HG03457 (cell line): ENCODE data around the gene TAS1R2.
"Not testable (repeated sequence)": the region's sequence is repeated elsewhere in the genome, so short reads cannot be mapped to it uniquely, and the experiment has no call there.

Experiments used
- ATAC-seq: cut with Tn5 transposase; IDR thresholded peaks from one replicate; pipeline ENCODE4 v1.9.1; 2021; ENCODE audit warnings: moderate number of reproducible peaks; ENCODE audit not compliant: unreplicated experiment

Gene TAS1R2

DNA sequence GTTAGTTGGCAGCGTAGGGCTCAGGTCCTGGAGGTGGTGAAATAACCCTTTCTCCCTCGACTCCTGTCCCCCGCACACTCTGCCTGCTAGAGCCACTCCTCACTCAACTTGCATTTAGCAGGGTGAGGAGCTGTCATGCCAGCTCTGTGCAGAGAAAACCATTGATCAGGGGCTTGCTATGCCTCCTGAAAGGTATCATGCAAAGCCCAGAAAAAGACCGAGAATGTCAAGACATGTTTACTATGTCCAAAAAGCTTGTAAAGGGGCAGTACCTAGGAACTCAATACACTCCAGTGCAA, 24.9 kb upstream of the TAS1R2 start:
- ATAC-seq: no peak

- ATAC-seq: no peak
Measured at GRCh38 chr1:18883636-18884418, 24.4 kb upstream of the TAS1R2 start.

DNA sequence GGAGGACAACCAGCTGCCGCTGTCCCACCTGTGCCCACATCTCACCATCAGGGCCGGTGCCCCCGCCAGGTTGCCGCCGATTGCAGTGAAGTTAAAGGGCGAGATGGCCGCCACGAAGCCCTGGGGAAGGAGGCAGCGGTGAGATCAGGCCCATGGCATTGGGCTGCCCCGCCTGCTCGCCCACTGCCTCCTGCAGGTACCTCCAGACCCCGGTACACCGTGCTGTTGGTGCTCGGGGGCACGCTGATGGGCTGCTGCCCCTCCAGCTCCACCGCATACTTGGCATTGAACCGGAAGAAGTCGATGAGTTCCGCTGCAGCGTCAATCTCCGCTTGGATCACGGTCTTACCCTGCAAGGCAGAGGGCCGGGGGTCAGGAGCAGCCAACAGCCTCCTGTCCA, 23.6 kb upstream of the TAS1R2 start:
- no peak for ATAC-seq

- ATAC-seq: no peak
Measured at GRCh38 chr1:18882486-18882885, 23.0 kb upstream of the TAS1R2 start.

DNA sequence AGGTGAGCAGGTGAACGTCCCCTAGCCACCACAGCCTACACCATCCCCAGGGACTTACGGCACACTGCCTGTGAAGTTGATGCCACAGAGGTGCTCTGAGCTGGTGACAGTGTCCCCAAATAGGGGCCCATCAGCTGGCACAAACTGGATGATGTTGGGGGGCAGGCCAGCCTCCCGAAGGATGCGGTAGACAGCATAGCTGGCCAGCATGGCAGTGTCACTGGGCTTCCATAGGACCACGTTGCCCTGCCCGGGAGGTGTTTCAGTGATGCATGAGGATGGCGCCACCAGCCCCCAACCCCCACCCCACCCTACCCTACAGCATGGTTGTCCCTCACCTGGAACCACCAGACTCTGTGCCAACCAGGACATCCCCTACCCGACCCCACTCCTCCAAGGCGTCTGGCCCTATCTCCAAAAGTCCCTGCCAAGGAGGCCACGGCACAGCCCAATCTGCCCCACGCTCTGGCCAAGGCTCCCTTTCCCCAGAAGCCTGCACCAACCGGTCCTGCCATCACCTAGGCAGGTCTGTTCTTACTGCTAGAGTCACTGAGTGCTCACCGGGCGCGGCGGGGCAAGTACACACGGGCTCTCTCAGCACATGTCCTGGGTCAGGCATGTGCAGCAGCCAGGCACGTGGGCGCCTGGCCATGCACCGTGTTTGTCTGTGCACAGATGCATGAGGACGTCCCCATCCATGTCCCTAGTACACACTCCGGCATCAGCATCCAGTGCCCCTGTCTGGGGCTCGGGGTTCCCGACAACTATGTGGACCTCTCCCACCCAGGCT, 22.4 kb upstream of the TAS1R2 start:
- no peak for ATAC-seq

- ATAC-seq: no peak
Measured at GRCh38 chr1:18881164-18881563, 21.7 kb upstream of the TAS1R2 start.

DNA sequence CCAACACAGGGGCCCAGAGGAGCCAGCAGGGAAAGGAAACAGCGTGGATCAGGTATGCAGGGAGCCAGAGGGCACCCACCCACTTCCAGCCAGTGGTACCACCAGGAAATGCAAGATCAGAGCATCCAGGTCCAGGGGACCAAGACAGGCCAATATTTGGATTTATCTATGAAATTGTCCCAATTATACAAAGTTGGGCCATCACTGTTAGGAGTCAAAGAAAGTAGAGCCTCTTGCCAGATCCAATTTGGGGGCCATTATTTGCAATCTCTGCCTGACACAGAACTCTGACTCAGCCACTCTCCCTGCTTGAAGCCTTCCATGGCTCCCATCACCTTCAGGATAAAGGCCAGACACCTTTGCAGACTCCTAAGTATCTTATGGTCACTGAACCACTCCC, 21.1 kb upstream of the TAS1R2 start:
- ATAC-seq: no peak

GRCh38 chr1:18879791-18880309, 20.4 kb upstream of the TAS1R2 start:
- no peak for ATAC-seq

DNA sequence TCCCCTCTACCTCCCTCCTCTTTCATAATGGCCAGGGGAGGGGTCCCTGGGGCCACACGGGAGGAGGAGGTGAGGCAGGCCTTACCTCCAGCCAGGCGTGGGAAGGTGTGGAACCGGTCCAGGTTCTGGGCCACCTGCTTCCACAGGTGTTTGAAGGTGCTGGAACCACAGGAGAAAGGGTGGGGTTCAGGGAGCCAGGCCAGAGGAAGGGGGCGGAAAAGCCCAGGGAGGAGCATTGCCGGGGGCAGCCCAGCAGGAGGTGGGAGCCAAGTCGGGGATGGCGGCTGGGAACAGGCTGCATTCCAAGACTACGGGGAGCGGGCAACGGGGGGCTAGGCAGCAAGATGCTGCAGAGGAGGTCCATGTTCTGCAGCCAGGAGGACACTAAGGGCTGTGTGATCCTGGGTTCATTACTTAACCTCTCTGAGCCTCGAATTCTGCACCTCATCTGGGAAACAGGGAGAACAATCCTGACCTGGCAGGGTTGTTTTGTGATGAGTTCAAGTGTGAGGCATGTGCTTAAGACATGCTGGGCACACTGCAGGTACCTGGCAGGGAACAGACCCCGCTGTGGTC, 19.8 kb upstream of the TAS1R2 start:
- ATAC-seq: no peak

DNA sequence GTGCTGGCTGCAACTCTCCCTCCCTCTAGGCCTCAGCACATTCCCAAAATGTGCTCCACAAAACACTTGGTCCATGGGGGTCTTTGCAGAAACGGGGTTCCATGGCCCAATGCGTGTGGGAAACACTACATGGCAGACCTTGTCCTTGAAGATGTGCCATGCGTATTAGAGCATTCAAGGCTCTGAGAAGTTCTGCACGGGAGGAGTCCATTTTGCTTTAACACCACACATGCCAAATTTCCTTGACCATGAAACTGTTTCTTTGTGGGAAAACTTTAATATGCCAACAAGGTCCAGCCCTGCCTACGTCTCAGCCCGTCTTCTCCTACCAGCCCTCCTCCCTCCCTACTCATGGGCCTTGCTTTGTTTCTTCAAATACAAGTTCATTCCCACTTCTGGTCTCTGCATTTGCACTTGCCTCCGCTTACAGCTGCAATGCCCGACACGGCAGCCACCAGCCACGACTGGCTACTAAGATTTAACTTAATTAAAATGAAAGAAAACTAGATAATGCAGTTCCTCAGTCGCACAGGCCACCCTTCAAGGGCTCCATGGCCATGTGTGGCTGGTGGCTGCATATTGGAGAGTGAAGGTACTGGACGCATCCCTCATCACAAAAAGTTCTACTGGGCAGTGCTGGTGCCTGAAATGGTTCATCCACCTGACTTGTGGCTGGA, 19.2 kb upstream of the TAS1R2 start:
- no peak for ATAC-seq

- ATAC-seq: no peak
Measured at GRCh38 chr1:18877282-18877681, 17.8 kb upstream of the TAS1R2 start.

- no peak for ATAC-seq
Measured at GRCh38 chr1:18876210-18876609, 16.8 kb upstream of the TAS1R2 start.

GRCh38 chr1:18875796-18876128, 16.3 kb upstream of the TAS1R2 start:
- no peak for ATAC-seq

DNA sequence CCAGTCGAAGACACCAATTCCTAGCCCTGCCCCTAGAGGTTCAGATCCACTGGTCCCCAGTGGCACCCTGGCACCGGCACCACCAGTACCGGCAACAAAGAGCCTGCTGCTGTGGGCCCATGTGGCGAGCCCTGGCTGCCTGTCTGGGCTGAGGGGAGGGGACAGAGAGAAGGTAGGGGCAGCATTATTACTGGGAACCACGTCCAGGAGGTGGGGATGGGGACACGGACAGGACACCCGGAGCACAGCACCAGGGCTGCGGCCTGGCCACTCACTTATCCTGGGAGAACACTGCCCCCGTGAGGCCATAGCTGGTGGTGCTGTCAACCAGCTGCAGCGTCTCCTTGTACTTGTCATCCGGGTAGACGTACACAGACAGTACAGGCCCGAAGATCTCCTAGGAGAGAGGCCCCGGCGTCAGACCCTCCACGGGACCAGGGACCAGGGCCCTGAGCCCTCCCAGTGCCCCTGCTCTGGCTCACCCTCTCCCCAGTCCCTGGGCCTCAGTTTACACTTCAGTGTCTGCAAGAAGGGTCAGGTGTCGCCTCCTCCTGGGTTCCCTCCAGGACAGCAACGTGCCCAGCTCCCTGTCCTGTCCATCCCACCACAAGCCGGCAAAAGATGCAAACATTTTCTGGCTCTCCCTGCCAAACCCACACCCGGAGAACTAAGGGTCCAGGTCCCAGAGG, 15.8 kb upstream of the TAS1R2 start:
- no peak for ATAC-seq

DNA sequence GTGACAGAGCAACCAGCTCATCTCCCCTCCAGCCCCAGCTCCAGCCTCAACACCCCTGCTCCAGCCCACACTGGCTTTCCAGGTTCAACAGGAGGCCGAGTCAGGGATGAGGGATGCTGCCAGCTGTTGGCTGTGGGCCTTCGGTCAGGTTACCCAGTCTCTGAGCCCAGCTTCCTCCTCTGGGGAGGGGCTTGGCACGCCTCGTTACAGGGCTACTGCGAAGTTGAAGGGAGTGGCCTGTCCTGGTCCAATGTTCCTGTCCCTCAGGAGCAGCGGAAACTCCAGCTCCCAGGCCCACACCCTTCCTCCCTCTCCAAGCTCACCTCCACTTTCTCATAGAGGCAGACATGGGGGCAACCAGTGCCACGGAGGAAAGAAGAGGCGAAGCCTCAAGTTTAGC, 15.1 kb upstream of the TAS1R2 start:
- no peak for ATAC-seq

DNA sequence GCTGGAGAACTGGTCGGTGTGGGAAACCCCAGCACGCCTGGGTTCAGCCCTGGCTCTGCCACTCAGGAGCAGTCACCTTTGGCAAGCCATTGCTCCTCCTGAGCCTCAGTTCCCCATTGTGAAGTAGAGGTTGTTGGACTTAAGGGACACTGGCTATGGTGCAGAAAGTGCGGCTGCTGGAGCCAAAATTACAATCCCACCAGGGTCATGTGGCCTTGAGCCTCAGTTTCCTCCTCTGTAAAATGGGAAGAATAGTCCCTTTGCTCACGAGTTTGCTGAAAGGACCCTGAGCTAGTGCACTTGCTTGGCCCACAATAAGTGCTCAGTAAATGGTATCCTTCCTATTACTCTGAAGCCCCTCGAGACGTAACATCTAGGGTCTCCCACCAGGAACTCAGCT, 14.6 kb upstream of the TAS1R2 start:
- ATAC-seq: no peak

- ATAC-seq: no peak
Measured at GRCh38 chr1:18872071-18872611, 12.7 kb upstream of the TAS1R2 start.

DNA sequence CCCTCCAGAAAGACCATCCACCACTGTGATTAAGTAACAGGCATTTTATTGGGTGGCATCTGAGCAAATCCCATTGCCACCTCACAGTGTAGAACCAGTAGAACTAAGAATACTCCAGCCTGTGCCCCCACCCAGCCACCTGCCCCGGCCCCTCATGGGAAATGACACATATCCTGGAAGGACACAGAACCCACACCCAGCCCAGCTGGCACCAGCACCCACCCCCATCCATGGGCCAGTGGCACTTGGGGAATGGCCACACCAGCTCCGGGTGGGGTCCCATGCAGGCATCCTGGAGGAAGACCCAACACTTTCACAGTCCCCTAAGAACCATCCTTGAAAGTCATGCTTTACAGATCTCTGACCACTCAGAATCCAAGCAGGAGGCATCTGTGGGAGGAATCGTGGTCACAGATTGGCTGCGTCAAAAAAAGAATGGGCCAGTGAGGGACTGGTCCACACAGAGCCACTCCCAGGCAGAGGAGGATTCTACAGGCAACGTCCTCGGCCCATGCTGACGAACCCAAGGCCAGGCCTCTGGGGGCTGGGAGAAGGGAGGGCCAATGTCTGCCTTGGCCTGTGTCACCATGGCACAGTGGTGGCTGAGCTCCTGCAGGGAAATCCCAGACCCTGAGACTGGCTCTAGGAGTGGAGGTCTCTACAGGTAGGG, 12.1 kb upstream of the TAS1R2 start:
- ATAC-seq: no peak

- no peak for ATAC-seq
Measured at GRCh38 chr1:18870957-18871356, 11.5 kb upstream of the TAS1R2 start.

DNA sequence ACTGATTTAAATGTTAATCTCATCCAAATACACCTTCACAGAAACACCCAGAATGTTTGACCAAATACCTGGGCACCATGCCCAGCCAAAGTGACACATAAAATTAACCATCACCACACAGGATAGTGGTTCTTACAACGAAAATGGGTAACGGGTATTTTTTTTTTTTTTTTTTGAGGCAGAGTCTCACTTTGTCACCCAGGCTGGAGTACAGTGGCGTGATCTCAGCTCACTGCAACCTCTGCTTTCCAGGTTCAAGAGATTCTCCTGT, 11.1 kb upstream of the TAS1R2 start:
- ATAC-seq: not testable (repeated sequence)
